HL-60 (cell line): ENCODE results near the gene PLAAT1.

Experiments used
- DNase-seq, 2 experiments: peaks; one replicate each; pipeline ENCODE4 v3.0.0-alpha.2; 2010 to 2020; ENCODE audit warnings: low read depth in 1 of 2, low spot score in 1 of 2
- H3K27ac ChIP-seq: fragments of 250-450 bp; sonication (Bioruptor Pico); replicated peaks from 2 replicates; pipeline ENCODE4 v1.5.1; 2020; ENCODE audit warnings: mild to moderate bottlenecking, moderate library complexity
- H3K27me3 ChIP-seq: fragments of 250-450 bp; sonication (Bioruptor Pico); 2 replicates; pipeline ENCODE4 v1.5.1; 2021; ENCODE audit warnings: mild to moderate bottlenecking, moderate library complexity; ENCODE audit not compliant: insufficient read depth, poor library complexity, severe bottlenecking
- H3K4me3 ChIP-seq: replicated peaks from 2 replicates; pipeline ENCODE4 v1.5.1; 2011; ENCODE audit warnings: mild to moderate bottlenecking, control low read depth, low read length; ENCODE audit not compliant: insufficient read depth
- GABPA ChIP-seq: IDR thresholded peaks from 2 replicates; pipeline ENCODE4 v1.6.1; 2012; ENCODE audit warnings: low read depth
- POLR2AphosphoS5 ChIP-seq: IDR thresholded peaks from 2 replicates; pipeline ENCODE4 v1.6.1; 2012; ENCODE audit warnings: low read depth
- REST ChIP-seq: IDR thresholded peaks from 2 replicates; pipeline ENCODE4 v1.6.1; 2012; ENCODE audit warnings: low read depth; ENCODE audit not compliant: insufficient replicate concordance
- SPI1 ChIP-seq: IDR thresholded peaks from 2 replicates; pipeline ENCODE4 v1.6.1; 2012; ENCODE audit warnings: low read depth, mild to moderate bottlenecking, borderline replicate concordance
- TF ChIP-seq, protein P1 (sequence below): IDR thresholded peaks from one replicate; pipeline ENCODE4 v1.5.1; 2011; ENCODE audit warnings: low read length, control low read depth, inconsistent platforms; ENCODE audit not compliant: insufficient read depth

The PLAAT1 gene

DNA sequence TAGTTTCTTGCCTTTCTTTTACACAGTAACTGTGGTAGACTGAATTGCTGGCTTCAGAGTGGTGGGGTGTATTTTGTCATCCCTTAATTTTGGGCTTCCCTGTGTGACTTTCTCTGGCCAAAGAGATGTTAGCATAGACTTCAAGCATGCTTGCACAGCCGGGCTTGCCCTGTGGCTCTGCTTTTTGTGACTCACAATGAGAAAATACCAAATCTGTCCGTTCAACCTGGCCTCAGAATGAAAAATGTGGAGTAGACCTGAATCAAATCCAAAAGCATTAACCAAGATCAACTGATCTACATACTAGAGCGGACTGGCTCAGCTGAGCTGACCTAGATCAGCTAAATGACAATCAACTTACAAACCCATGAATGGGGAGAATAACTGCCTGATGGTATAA is 51.4 kb downstream of the PLAAT1 start:
- TF ChIP-seq SPI1 (no peak), POLR2AphosphoS5 (no peak), REST (no peak)
- TF ChIP-seq, protein P1, sequence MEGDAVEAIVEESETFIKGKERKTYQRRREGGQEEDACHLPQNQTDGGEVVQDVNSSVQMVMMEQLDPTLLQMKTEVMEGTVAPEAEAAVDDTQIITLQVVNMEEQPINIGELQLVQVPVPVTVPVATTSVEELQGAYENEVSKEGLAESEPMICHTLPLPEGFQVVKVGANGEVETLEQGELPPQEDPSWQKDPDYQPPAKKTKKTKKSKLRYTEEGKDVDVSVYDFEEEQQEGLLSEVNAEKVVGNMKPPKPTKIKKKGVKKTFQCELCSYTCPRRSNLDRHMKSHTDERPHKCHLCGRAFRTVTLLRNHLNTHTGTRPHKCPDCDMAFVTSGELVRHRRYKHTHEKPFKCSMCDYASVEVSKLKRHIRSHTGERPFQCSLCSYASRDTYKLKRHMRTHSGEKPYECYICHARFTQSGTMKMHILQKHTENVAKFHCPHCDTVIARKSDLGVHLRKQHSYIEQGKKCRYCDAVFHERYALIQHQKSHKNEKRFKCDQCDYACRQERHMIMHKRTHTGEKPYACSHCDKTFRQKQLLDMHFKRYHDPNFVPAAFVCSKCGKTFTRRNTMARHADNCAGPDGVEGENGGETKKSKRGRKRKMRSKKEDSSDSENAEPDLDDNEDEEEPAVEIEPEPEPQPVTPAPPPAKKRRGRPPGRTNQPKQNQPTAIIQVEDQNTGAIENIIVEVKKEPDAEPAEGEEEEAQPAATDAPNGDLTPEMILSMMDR, result no peak
- no peaks in the 10 kb centered on the region for H3K27me3 ChIP-seq
- no peak overlapping the region for H3K27ac ChIP-seq
- no peak overlapping the region for H3K4me3 ChIP-seq
- DNase-seq, result no peak

DNA sequence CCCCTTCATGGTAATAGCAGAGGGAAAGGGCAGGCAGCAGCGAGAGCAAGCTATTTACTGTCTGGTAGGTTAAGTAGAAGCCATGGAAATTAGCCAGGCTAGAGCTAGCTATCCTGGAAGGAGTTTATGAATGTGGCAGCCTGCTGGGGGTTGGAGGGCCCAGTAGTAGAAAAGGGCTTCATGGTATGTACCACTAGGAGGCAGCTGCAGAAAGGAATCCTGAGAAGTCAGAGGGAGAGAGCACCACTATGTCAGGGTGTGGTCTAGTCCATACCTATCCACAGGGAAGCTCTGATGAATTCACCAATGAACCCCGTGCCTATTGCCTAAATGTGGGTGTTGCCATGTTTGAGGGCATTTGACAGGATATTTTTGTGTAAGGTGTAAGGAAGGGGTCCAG is 55.0 kb downstream of the PLAAT1 start:
- TF ChIP-seq GABPA, result no peak
- TF ChIP-seq, protein P1, result no peak
- TF ChIP-seq REST, result no peak
- no peak for TF ChIP-seq POLR2AphosphoS5
- TF ChIP-seq SPI1, result no peak
- DNase-seq, result no peak
- no peak overlapping the region for H3K4me3 ChIP-seq
- H3K27ac ChIP-seq, result no peak overlapping the region
- no peaks in the 10 kb centered on the region for H3K27me3 ChIP-seq

DNA sequence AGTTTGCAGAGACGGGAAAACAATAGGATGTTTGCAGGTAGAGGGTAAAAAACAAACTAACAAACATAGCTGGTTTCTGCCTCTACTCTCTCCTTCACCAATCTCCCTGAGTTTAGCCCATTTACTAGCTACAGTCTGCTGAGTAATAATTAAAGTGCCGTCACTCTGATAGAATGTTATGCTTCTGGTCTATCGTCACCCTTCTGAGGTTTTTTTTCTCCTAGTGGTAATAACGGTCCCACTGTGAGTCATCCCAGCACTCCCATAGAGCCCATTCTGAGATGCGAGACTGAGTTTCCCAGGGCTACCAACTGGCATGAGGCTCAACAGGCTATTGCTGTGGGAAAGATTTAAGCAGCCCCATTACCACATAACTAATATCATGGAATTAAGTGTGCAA is 56.4 kb downstream of the PLAAT1 start:
- Histone ChIP-seq H3K27ac (no peak overlapping the region), H3K4me3 (no peak overlapping the region), H3K27me3 (no peaks in the 10 kb centered on the region)
- no peak for DNase-seq
- TF ChIP-seq, protein P1, result no peak

DNA sequence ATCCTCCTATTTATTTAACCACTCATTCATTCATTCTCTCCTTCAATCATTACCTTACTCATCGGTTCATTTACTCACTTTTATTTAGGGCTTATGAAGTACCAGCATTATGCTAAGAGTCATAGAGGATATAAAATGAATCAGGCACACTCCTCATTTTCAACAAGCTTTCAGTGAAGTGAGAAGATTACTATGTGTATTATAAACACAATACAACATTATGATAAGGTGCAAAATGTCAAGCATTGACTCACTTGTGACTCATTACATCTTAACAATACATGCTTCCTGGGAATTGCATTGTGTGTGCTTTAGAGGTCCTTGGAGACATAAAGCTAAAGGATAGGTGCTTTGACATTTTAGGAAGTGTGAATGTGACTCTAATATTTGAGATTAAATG is 60.4 kb downstream of the PLAAT1 start:
- TF ChIP-seq, protein P1, result no peak
- no peak for TF ChIP-seq POLR2AphosphoS5
- no peak for DNase-seq
- H3K4me3 ChIP-seq, result no peak overlapping the region
- H3K27me3 ChIP-seq, result no peaks in the 10 kb centered on the region
- H3K27ac ChIP-seq, result no peak overlapping the region
